GM21619 (cell line): ENCODE data around the gene USP2.
A peak's percentile ranks its signal among the peaks of the same experiment; 100 is the strongest.

Experiments
- ATAC-seq: cut with Tn5 transposase; IDR thresholded peaks from one replicate; pipeline ENCODE4 v1.9.1; 2021; ENCODE audit not compliant: unreplicated experiment

Gene USP2

GRCh38 chr11:119363851-119364590 lies 17.5 kb downstream of the USP2 start:
- no peak for ATAC-seq

DNA sequence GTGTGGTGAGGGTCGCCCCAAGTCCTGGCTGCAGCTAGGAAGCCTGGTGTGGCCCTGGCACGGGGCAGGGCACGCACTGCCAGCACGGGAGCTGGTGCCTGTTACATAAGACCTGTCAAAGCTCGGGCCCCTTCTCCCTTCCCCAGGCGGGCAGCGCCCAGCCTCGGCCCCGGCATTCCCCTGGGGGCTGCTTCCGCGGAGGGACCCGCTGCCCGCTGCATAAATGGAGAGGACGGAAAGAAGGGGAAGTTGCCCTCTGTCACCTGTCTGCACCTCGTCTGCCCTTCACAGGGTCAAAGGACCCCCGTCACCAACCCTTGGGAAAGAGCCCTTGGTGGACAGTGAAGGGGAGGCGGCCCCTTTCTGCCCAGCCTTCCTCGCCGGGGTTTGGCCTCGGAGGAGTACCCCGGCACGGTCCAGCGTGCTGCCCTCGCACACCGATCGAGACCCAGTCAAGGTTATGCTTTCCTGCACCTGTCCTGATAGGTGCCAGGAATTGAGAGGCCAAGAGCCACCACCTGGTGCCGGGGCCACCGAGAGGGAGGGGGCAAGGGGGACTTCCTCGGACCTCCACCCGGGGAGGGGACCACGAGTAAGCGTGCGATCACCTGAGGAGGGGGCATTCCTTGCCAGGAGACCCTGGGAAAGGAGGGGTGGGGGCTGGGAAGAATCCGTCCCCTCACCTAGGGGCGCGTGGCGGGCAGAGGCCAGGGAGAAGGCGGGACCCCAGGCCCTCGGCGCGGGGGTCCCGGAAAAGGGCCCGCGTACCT lies 18.2 kb downstream of the USP2 start:
- ATAC-seq: no peak

- no peak for ATAC-seq
These were observed 18.8 kb downstream of the USP2 start for GRCh38 chr11:119362741-119363080.

GRCh38 chr11:119361941-119362725 lies 19.4 kb downstream of the USP2 start:
- no peak for ATAC-seq

GRCh38 chr11:119361056-119361787 lies 20.3 kb downstream of the USP2 start:
- no peak for ATAC-seq

- no peak for ATAC-seq
These were observed 21.9 kb downstream of the USP2 start for GRCh38 chr11:119359365-119360214.

DNA sequence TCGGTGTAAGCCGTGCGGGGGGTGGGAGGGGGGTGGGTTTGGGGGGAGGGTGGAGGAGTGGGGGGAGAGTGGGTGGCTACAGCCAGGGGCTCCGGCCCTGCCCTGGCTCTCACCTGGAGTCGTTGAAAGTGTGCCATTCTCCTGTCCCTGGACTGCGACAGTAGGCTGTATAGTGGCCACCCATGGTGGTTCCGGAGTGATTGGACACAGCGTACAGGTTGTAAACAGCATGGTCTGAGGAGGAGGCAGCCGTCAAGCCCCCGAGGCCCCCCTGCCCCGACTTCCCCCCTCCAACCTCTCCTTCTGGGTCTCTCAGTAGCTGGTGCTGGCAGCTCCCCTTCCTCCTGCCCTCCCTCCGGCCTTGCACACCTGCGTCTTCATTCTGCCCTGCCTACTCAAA lies 24.4 kb downstream of the USP2 start:
- no peak for ATAC-seq

GRCh38 chr11:119356349-119357031 lies 25.0 kb downstream of the USP2 start:
- ATAC-seq: peak; percentile 60

DNA sequence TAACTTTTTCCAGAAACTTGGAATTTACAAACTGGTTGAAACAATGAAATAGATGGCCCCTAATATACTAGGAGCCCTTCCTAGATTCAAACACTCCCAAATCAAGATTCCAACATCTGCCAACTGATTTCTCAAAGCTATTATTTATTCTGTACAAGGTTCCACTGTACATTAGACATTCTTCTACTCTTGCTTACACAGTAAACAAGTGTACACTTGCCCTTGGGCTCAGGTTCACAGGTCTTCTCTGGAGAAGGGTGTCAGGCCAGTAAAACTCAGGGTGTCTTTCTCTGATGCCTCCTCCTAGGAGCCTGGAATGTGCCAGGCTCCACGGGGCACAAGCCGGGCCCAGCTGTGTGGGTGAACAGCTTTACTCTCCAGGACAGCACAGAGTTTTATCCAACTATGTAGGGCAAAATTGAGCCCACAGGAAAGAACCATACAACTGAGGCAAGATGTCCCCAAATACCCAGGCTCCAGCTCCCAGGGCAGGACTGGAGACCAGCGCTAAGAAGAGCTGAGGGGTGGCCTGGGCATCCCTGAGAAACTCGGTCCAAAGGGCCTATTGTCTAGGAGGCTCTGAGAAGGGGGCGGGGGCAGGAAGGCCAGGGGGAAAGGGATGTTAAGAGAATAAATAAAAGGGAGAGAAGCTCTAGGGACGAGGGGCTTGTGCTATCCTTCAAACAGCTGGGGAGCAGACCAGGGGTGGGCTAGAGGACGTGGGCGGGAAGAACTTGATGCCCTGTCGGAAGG lies 26.2 kb downstream of the USP2 start:
- no peak for ATAC-seq

GRCh38 chr11:119352857-119353260 lies 28.6 kb downstream of the USP2 start:
- ATAC-seq: no peak

GRCh38 chr11:119351232-119351631 lies 30.3 kb downstream of the USP2 start:
- no peak for ATAC-seq

DNA sequence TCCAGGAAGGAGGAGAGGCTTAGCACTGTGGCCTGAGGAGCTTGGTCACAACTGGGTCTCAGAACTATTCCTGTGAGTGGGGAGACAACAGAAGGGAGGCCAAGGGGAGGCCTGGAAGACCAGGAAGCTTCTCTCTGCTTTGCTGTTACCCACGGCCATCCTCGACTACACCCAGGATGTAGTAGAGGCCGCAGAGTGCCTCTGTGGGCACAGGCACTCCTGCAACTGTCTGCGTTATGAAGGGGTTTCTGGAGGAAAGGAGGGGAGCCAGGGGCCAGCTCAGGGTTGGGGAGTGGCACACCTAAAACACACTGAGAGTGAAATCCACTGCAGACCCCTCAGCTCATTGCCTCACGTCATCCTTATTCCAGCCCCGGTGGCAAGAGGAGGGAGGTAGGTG lies 31.2 kb downstream of the USP2 start:
- no peak for ATAC-seq

DNA sequence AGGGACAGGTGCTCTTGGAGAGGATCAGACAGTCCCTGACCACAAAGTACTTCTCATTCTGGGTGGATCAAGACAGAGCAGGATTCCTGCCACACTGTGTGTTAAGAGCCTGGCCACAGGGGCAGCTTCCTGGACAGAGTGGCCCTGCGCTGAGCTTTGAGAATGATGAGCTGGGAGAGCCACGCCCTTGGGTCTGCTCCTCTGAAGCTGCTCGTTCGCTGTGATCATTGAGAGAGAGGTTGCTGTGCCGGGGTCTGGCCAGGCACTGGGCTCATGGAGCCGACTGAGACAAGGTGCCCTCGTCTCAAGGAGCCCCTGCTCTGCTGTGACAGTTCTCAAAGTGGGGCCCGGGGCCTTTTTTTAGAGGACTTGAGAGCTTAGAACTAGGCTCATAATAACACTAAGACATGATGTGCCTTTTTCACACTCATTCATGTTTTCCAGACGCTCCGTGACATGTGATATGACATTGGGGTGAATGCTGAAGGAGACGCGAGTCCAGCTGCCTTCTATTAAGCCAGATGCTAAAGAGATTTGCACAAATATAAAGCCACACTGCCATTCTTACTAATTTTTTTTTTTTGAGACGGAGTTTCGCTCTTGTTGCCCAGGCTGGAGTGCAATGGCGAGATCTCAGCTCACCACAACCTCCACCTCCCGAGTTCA lies 33.4 kb downstream of the USP2 start:
- no peak for ATAC-seq

- ATAC-seq: no peak
These were observed 34.2 kb downstream of the USP2 start for GRCh38 chr11:119347242-119347641.

DNA sequence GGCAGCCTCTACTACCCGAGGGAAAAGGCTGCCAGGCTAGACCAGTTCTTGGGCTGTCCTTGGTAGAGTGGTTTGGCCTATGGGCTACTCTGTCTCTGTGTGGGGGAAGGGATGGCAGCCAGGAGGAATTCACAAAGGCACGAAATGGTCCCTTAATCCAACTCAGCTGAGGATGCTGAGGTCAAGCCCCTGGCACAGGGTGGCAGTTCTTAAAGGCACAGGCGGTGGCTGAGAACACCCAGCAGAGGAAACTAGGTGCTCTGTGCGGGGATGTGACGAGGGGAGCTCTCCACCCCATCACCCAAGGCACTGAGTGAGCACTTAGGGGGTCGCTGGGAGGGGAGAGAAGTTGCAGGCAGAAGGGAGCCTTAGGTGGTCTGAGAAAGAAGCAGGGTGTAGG lies 34.9 kb downstream of the USP2 start, which contains the start of gene MFRP:
TSS of gene MFRP (minus strand) at position 101 of the 400 bp plus-strand sequence. CDS start 192 bp downstream, outside the sequence.
- no peak for ATAC-seq

DNA sequence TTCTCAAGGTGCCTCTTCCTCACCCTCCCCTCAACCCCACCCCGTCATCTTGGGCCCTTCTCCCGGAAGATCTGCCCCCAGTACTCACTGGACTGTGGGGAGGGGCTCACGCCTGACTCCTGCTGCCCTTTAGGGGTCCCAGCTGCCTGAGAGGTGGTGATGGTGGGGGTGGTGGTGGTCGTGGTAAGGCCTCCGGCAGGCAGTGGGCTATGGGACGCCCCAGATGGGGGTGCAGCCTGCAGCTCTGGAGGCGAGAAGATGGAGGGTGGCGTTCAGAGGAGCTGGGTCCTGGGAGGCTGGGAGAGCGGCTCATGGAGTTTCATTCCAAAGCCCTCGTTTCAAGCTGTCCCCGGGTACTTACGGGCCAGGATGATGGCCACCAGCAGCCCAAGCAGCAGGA lies 35.8 kb downstream of the USP2 start:
- ATAC-seq: no peak

GRCh38 chr11:119344291-119345010 lies 37.0 kb downstream of the USP2 start:
- no peak for ATAC-seq

DNA sequence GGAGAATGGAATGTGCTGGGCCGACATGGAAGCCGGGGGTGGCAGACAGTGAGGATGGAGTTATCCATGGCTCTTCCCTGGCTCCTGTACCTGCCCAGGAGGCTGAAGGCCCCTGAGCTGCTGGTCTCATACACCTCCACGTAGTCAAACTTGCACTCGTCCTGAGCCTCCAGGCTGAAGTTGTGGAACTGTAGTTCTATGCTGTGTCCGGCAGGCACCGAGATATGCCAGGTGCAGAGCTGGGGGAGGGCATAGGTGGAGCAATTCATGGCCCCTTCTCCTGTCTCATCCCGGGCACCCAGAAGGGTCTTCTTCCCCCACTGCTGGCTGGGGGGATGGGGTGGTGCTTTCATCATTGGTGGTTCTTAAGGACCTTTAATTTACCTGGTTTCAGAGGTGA lies 37.8 kb downstream of the USP2 start:
- ATAC-seq: no peak
